ENCODE data around the gene DLGAP1. TPM values are rescaled to one million over a fixed set of nuclear protein-coding genes. Genes with fewer than 3 reads are reported as not detected.
A peak's percentile ranks its signal among the peaks of the same experiment; 100 is the strongest.

The DLGAP1 gene
- total RNA-seq, 1 experiment from 2014 or later, result 23.0 TPM

GRCh38 chr18:3584897-3585460 is 870.1 kb downstream of the DLGAP1 start (continued):
- no peak for TF ChIP-seq PRDM15 (CRISPR knock-in tag; IDR thresholded peaks at IDR 0.05)
- TF ChIP-seq ESRRA (CRISPR knock-in tag; IDR thresholded peaks at IDR 0.05; ENCODE audit: borderline replicate concordance), result no peak
- TF ChIP-seq ZNF425 (CRISPR knock-in tag; conservative IDR thresholded peaks at IDR 0.05), result no peak
- TF ChIP-seq FOXP4 (CRISPR knock-in tag; IDR thresholded peaks at IDR 0.05), result no peak; the same call in 1 of the 2 replicates
- 0 out of 2 replicates have a peak, but pooled peaks have one; percentile 10 for TF ChIP-seq MYBL2 (CRISPR knock-in tag; IDR thresholded peaks at IDR 0.05)
- no peak for TF ChIP-seq AR (CRISPR knock-in tag; IDR thresholded peaks at IDR 0.05)
- TF ChIP-seq E2F1 (CRISPR knock-in tag; IDR thresholded peaks at IDR 0.05), result no peak
- TF ChIP-seq JUN (CRISPR knock-in tag; IDR thresholded peaks at IDR 0.05), result no peak
- no peak for TF ChIP-seq KAT7 (CRISPR knock-in tag; IDR thresholded peaks at IDR 0.05; ENCODE audit: borderline replicate concordance)
- no peak for TF ChIP-seq CTCF (IDR thresholded peaks at IDR 0.05)

Measured in WTC11 (cell line).